ENCODE results near the gene SCARB1. TPM values are rescaled to one million over a fixed set of nuclear protein-coding genes. Genes with fewer than 3 reads are reported as not detected.
A peak's percentile ranks its signal among the peaks of the same experiment; 100 is the strongest.

Gene SCARB1
- total and polyA plus RNA-seq, 2 experiments from 2014 or later = 31.0 to 62.5 TPM

- no peak overlapping the region; the same call in 2 of the 3 replicates for H3K4me3 Mint-ChIP-seq
- no peak overlapping the region for H3K27ac ChIP-seq (ENCODE audit: low read depth)
- H3F3A ChIP-seq (replicated peaks; ENCODE audit: low read depth) = no peaks in the 10 kb centered on the region
- H3K4me1 ChIP-seq (ENCODE audit: insufficient read depth) = peaks cover 13% of the 10 kb centered on the region
- H3K27ac Mint-ChIP-seq = no peak overlapping the region
- H3K36me3 ChIP-seq (ENCODE audit: insufficient read depth) = no peaks in the 10 kb centered on the region
- TF ChIP-seq CTCF (conservative IDR thresholded peaks at IDR 0.05; ENCODE audit: low read depth in 2 of 2) (peak; percentile 55 to 88), JUNB (IDR thresholded peaks at IDR 0.05; ENCODE audit: unreplicated experiment) (no peak), POLR2AphosphoS5 (IDR thresholded peaks at IDR 0.05; ENCODE audit: low read depth) (no peak), ETS1 (IDR thresholded peaks at IDR 0.05) (no peak), ZNF462 (CRISPR knock-in tag; IDR thresholded peaks at IDR 0.05) (no peak), CREB1 (CRISPR knock-in tag; IDR thresholded peaks at IDR 0.05; ENCODE audit: low read depth) (no peak)
- H3K4me3 ChIP-seq = no peak overlapping the region
- DNase-seq (ENCODE audit: low spot score) = peak; percentile 87
- peaks cover 13% of the 10 kb centered on the region for H3K36me3 Mint-ChIP-seq (ENCODE audit: low read depth)
- H3K4me2 ChIP-seq = no peak overlapping the region
- H3K79me2 ChIP-seq (replicated peaks; ENCODE audit: insufficient read depth) = no peaks in the 10 kb centered on the region
- no peaks in the 10 kb centered on the region for H3K9me2 ChIP-seq (ENCODE audit: insufficient read depth)
- H3K9me3 Mint-ChIP-seq = peaks cover 25% of the 10 kb centered on the region
- ATAC-seq = peak; percentile 79
- H3K27me3 ChIP-seq (ENCODE audit: insufficient read depth) = no peaks in the 10 kb centered on the region
- H4K20me1 ChIP-seq (replicated peaks; ENCODE audit: insufficient read depth) = no peaks in the 10 kb centered on the region
- H3K4me1 Mint-ChIP-seq = peaks cover 33% of the 10 kb centered on the region
- H2AFZ ChIP-seq = peak overlapping the region; percentile 92; the same call in 1 of the 2 replicates
- peaks cover 15% of the 10 kb centered on the region for H3K27me3 Mint-ChIP-seq (ENCODE audit: insufficient read depth, low read depth, poor library complexity)
Measured at GRCh38 chr12:124750787-124751471, 112.7 kb downstream of the SCARB1 start.

Data from GM23338 (cell line).